NCI-H2081 (cell line): ENCODE measurements around the gene HDAC7.
"Not testable (repeated sequence)": the region's sequence is repeated elsewhere in the genome, so short reads cannot be mapped to it uniquely, and the experiment has no call there.

ENCODE experiments used
- DNase-seq, 2 experiments: peaks; one replicate each; lab custom pipeline; 2025; lab: John Stamatoyannopoulos, UW

HDAC7 gene

GRCh38 chr12:47828976-47829482 is 9.3 kb upstream of the HDAC7 start:
- no peak for DNase-seq

DNA sequence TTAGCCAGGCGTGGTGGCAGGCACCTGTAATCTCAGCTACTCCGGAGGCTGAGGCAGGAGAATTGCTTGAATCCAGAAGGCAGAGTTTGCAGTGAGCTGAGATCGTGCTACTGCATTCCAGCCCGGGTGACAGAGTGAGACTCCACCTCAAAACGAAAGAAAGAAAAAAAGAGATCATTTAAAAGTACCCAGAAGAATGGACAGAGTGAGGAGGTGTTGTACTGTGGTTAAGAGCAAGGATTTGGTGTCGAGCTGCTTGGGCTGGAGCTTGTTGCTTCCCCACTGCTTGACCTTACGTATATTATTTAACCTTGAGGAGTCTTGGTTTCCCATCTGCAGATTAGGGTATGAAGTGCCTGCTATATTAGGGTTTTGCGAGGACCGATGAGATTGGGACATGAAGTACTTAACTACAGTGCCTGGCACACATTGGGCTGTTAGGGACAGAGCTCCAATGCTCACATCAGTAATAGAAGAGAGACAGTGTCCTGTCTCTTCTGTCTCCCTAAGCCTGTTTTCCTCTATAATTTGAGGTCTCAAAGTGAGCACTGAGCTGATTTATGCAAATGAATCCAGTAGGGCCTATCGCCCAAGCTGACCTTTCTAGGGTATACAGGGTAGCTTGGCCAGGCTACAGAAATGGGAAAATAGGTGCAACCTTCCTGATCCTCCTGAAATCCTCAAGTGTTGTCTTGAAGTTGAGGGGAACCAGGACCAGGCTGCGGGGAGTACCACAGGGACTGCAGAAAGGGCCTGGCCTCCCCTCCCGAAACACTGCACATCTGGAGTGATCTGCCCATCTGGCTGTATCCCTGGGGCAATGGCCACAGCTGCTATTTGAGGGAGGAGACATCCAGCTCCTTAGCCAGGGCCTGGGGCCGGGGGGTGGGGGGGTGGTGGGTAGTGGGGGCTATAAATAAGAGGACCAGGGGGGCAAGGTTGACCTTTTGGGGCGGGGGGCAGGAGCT is 8.6 kb upstream of the HDAC7 start:
- DNase-seq, result no peak

DNA sequence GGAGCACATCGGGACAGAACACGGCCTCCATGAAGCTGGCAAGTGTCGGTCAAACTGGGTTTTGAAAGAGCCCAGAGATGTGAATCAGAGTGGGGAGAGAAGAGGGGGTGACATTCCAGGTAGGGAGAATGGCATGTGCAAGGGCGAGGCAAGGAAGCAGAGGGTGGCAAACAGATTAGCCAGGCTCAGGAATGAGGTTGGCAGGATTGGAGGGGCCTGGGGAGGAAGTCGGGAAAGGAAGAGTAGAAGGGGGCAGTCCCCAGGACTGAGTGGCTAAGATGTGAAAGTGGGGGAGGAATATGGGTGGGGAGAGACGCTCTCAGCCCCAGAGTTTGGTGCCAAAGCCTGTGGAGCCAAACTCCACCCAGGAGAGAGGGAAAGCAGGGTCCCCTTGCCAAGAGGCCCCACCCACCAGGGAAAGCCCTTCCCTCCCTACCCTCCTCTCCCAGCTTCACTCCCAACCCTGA is 5.5 kb upstream of the HDAC7 start:
- no peak for DNase-seq

GRCh38 chr12:47824635-47825034 is 4.9 kb upstream of the HDAC7 start:
- DNase-seq, result no peak

DNA sequence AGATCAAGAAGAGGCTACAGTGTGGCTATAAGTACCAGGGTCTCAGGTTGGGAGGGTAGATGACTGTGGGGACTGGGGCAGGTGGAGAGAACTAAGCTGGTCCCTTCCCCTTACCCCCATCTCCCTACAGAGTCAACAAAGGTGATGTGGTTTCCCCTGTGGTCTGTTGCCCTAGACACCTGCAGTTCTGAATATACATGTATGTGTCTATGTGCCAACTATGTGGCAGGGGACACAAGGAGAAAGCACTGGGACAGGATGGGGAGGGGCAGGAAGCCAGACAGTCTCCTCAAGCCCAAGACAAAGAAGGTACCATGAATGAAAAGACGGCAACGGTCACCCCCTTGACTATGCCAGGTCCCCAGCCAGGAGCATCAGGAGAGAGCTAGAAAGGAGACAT is 4.5 kb upstream of the HDAC7 start:
- DNase-seq, result no peak

- DNase-seq, result no peak
Observed at GRCh38 chr12:47823422-47824086, 3.9 kb upstream of the HDAC7 start.

- no peak for DNase-seq
Observed at GRCh38 chr12:47822863-47823262, 3.2 kb upstream of the HDAC7 start.

DNA sequence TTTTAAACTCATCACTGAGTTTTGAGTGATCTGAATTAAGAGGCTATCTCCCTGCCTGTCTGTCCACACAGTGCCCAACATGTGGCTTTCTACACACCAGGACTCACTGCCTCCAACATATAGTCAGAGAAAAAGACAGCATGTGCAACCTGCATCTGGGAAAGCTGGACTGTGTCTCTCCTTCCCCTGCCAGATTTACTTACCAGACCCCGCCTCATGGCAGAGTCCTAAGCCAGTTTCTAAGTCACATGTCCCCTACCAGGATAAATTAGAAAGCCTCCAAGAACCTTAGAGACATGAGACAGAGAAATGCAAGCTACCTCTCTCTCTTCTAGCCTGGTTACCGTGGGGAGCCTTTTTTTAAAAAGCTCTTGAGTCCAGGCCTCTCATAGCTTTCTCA is 2.7 kb upstream of the HDAC7 start:
- no peak for DNase-seq

- no peak for DNase-seq
Observed at GRCh38 chr12:47821346-47821706, 1.6 kb upstream of the HDAC7 start.

GRCh38 chr12:47820631-47821345 is 1.1 kb upstream of the HDAC7 start:
- no peak for DNase-seq

- DNase-seq, result no peak
Observed at GRCh38 chr12:47819138-47819895, 386 bp downstream of the HDAC7 start.

GRCh38 chr12:47818467-47819137 is 1.1 kb downstream of the HDAC7 start:
- DNase-seq, result no peak

DNA sequence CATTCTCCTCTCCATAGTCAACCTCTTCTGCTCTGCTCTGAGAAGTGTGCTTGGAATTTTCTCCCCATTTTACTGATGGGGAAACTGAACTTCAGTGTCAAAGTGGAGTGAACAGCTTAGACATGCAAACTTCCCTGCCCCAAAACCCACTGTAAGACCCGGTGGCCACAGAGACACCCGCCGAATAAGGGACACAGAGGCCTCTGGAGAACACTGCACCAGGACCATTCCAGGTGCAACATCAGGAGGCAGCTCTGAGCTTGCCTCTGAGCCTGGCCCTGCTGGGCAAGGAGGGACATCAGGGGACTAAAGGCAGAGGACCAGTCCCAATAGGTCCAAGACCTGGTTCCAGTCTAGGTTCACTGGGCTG is 1.7 kb downstream of the HDAC7 start:
- DNase-seq, result no peak

GRCh38 chr12:47817272-47818006 is 2.3 kb downstream of the HDAC7 start:
- DNase-seq, result no peak

DNA sequence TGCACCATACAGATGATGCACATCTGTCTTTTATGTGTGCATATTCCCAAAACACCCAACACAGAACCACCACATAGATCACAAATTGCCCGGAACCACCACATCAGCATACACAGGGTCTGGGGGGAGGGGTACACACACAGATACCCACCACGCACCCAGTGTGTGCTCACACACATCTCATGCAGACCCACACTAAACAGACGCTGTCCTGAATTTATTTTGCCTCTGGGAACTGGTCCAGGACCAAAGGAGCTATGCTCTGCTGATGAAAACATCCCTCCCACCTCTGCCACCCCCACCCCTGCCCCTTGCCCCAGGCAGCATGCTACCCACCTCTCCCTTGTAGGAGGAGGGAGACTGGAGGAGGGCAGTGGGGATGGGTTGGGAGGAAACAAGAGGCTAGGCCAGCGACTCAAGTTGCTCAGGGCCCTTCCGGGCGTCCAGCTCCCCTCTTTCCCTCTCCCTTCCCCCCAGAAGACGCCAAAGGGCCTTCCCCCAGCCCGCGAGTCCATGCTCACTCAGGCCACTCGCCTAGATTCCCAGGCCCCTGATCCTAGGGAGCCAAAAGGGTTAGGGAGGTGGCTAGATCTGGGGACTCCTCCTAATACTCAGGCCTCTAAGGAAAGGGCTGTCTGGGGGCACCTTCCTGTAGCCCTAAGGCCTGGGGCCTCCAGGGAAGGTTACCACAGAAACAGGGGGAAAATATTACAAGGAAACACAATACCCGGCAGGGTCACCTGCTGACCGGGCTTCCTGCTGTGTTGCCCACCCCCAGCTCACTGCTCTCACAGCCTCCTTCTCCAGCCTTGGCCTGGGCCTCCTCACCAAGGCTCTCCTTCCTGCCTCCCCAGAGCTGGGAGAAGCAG is 3.1 kb downstream of the HDAC7 start:
- DNase-seq, result no peak

GRCh38 chr12:47815447-47815846 is 4.3 kb downstream of the HDAC7 start:
- not testable (repeated sequence) for DNase-seq

DNA sequence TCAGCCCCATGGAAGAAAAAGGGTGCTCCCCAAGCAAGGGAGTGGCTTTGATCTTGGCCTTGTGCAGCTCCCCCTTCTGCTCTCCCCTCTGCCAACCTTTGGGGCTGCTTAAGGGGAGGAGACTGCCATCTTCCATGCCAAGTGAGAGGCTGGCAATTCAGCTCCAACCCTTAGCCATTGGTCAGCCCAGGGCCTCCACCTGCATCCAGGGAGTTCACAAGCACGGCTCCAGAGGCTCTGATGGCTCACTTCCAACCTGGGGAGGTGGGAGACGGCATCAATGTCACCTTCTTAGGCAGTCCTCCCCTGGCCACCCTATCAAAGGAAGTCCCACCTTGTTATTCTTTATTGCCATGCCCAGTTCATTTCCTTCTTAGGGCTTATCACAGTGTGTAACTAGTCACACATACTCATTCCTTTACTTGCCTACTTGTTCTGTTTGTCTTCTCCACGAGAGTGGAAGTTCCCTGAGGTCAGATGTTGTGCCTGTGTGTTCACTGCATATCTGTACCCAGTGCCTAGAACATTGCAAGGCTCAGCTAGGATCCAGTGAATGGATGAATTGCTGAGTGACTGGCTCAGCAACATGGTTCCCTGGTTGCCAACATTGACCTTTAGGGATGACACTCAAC is 5.0 kb downstream of the HDAC7 start:
- DNase-seq, result no peak

DNA sequence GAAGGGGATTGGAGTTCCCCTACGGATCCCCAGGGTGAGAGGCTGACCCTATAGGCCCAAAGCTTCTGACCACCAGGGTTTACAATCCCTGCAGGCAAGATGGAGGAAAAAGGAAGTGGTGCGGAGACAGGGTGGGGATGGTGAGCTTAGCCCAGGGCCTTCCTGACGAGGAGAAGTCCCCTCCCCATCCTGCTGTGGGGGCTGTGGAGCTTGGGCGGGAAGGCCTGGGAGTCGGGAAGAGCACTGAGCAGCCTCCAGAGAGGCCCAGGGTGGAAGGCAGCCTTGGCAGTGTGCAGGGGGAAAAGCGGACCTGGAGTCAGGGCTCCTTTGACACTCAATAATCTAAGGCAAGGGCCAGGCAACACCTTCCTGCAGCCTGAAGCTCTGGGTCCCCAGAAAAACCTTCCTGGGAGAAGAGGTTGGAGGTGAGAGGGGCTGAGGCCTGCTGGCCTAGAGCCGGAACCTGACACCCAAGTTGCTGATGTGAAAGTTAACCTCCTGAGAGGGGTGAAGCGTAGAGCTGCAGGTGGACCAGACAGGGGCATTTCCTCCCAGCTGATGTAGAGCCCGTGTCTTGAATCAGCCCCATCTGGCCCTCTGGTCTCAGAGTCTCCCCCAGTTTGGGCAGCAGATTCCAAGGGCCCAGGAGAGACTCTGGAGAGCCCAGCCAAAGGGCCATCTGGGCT is 6.0 kb downstream of the HDAC7 start:
- DNase-seq, result no peak
